Parathyroid adenoma (tissue), 2 donors: ENCODE data around the gene CFP.

ENCODE experiments used
- H2AFZ ChIP-seq: fragments of 300-600 bp; sonication (generic); one replicate; pipeline ENCODE4 v1.7.0; 2017; ENCODE audit warnings: antibody characterized with exemption, mild to moderate bottlenecking
- H3K27ac ChIP-seq: fragments of 300-600 bp; sonication (generic); one replicate; pipeline ENCODE4 v1.7.0; 2017
- H3K27me3 ChIP-seq: fragments of 300-600 bp; sonication (generic); one replicate; pipeline ENCODE4 v1.7.0; 2017; ENCODE audit warnings: low read length; ENCODE audit not compliant: control insufficient read depth, insufficient read depth
- H3K36me3 ChIP-seq: fragments of 300-600 bp; sonication (generic); one replicate; pipeline ENCODE4 v1.7.0; 2017; ENCODE audit warnings: low read length; ENCODE audit not compliant: control insufficient read depth, insufficient read depth
- H3K4me1 ChIP-seq: fragments of 300-600 bp; sonication (generic); one replicate; pipeline ENCODE4 v1.7.0; 2017; ENCODE audit warnings: control low read depth
- H3K4me2 ChIP-seq: fragments of 300-600 bp; sonication (generic); one replicate; pipeline ENCODE4 v1.7.0; 2017; ENCODE audit warnings: low read length
- H3K4me3 ChIP-seq: fragments of 300-600 bp; sonication (generic); one replicate; pipeline ENCODE4 v1.7.0; 2017; ENCODE audit warnings: low read depth, low read length
- H3K79me2 ChIP-seq: fragments of 300-600 bp; sonication (generic); one replicate; pipeline ENCODE4 v1.7.0; 2017; ENCODE audit warnings: control low read depth
- H3K9ac ChIP-seq: fragments of 300-600 bp; sonication (generic); one replicate; pipeline ENCODE4 v1.7.0; 2017; ENCODE audit warnings: mild to moderate bottlenecking
- H3K9me3 ChIP-seq: fragments of 300-600 bp; sonication (generic); one replicate; pipeline ENCODE4 v1.7.0; 2017; ENCODE audit warnings: low read length; ENCODE audit not compliant: control insufficient read depth
- TF ChIP-seq, protein P1 (sequence below): fragments of 300-600 bp; sonication (generic); IDR thresholded peaks from one replicate; pipeline ENCODE4 v1.7.0; 2017; ENCODE audit warnings: antibody characterized with exemption, mild to moderate bottlenecking
- donor health status: primary hyperparathyroidism.

CFP gene

DNA sequence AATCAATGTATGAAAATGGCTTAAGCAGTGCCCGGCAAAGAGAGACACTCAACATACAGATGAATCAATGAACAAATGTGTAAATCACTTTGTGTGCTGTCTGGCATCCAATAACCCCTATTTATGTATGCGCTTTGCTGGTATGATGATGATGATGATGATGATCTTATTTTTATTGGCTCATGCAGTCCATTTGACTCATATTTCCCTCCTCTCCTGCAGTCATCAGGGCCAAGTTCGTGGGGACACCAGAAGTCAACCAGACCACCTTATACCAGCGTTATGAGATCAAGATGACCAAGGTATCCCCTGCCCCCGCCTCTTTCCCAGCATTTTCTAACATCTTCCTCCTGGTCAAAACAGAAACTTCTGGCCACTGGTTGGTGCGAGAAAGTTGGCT lies 45.0 kb downstream of the CFP start:
- TF ChIP-seq, protein P1, sequence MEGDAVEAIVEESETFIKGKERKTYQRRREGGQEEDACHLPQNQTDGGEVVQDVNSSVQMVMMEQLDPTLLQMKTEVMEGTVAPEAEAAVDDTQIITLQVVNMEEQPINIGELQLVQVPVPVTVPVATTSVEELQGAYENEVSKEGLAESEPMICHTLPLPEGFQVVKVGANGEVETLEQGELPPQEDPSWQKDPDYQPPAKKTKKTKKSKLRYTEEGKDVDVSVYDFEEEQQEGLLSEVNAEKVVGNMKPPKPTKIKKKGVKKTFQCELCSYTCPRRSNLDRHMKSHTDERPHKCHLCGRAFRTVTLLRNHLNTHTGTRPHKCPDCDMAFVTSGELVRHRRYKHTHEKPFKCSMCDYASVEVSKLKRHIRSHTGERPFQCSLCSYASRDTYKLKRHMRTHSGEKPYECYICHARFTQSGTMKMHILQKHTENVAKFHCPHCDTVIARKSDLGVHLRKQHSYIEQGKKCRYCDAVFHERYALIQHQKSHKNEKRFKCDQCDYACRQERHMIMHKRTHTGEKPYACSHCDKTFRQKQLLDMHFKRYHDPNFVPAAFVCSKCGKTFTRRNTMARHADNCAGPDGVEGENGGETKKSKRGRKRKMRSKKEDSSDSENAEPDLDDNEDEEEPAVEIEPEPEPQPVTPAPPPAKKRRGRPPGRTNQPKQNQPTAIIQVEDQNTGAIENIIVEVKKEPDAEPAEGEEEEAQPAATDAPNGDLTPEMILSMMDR = no peak
- Histone ChIP-seq H3K79me2 (no peaks in the 10 kb centered on the region), H3K4me3 (no peak overlapping the region), H3K4me1 (no peaks in the 10 kb centered on the region), H3K27me3 (no peaks in the 10 kb centered on the region), H3K36me3 (no peaks in the 10 kb centered on the region), H3K4me2 (no peak overlapping the region), H3K9me3 (no peaks in the 10 kb centered on the region), H2AFZ (no peak overlapping the region), H3K9ac (no peak overlapping the region), H3K27ac (no peak overlapping the region)

DNA sequence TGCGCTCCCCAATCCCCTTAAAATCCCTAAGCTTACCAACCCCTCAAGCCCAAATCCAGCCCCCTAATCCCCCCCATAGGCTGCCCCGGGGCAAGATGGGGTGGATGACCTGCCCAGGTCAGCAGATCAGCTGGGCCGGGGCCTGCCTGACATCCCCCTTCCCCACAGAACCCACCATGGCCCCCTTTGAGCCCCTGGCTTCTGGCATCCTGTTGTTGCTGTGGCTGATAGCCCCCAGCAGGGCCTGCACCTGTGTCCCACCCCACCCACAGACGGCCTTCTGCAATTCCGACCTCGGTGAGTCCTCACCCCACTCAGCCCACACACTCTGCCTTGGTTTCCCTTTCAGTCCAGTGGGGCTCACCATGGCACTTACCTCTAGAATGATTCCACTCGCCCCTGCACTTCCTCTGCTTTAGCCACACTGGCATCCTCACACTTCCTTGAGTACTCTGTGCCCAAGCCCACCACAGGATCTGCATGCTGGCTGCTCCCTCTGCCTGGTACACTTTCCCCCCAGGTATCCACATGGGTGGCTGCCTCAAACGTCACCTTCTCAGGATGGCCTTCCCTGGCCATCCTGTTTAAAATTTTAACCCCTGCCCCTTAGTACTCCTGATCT lies 46.4 kb downstream of the CFP start:
- H3K4me2 ChIP-seq = no peak overlapping the region
- H3K36me3 ChIP-seq = no peaks in the 10 kb centered on the region
- H3K79me2 ChIP-seq = no peaks in the 10 kb centered on the region
- H3K9ac ChIP-seq = no peak overlapping the region
- H3K27ac ChIP-seq = no peak overlapping the region
- no peak overlapping the region for H3K4me3 ChIP-seq
- H2AFZ ChIP-seq = no peak overlapping the region
- no peaks in the 10 kb centered on the region for H3K9me3 ChIP-seq
- no peaks in the 10 kb centered on the region for H3K27me3 ChIP-seq
- no peaks in the 10 kb centered on the region for H3K4me1 ChIP-seq
- TF ChIP-seq, protein P1 = no peak

DNA sequence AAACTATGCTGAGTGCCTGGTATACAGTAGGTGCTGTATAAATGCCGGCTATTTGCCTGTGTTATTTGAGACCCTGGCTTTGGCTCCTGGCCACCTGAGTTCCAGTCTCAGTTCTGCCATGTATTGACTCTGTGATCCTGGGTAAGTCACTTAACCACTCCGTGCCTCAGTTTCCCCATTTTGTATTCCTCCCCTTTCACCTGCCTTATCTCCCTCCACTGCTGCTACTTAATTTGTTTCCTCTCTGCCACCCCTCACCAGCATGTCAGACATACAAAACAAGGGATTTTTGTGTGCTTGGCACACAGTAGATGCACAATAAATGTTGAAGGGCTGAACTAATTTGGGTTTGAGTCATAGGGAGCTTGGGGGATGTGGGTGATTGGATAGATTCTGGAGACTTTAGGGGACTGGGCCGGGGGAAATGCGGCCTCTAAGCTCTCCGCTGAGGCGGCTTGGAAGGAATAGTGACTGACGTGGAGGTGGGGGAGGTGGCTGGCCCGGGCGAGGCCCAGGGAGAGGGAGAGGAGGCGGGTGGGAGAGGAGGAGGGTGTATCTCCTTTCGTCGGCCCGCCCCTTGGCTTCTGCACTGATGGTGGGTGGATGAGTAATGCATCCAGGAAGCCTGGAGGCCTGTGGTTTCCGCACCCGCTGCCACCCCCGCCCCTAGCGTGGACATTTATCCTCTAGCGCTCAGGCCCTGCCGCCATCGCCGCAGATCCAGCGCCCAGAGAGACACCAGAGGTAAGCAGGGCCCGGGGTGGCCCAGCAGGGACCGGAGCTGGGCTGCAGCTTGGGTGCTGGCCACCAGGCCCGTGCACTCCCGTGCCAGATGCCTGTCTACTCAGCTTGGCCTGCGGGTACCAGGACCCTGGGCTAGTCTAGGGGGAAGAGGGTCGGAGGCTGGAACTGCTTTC lies 47.7 kb downstream of the CFP start, which contains the start of gene TIMP1:
Gene TIMP1, plus strand, starts transcription at position 706 of the 917 bp plus-strand sequence. CDS start 980 bp downstream, outside the sequence.
- H2AFZ ChIP-seq = peak within 1 kb of the TSS; percentile 85
- H3K4me3 ChIP-seq = no peak within 1 kb of the TSS
- no peaks in the 10 kb centered on the region for H3K9me3 ChIP-seq
- no peaks in the 10 kb centered on the region for H3K79me2 ChIP-seq
- peak within 1 kb of the TSS; percentile 59 for H3K27ac ChIP-seq
- H3K36me3 ChIP-seq = no peaks in the 10 kb centered on the region
- H3K4me2 ChIP-seq = peak within 1 kb of the TSS; percentile 22
- no peaks in the 10 kb centered on the region for H3K27me3 ChIP-seq
- TF ChIP-seq, protein P1 = no peak
- H3K4me1 ChIP-seq = no peaks in the 10 kb centered on the region
- H3K9ac ChIP-seq = no peak within 1 kb of the TSS

DNA sequence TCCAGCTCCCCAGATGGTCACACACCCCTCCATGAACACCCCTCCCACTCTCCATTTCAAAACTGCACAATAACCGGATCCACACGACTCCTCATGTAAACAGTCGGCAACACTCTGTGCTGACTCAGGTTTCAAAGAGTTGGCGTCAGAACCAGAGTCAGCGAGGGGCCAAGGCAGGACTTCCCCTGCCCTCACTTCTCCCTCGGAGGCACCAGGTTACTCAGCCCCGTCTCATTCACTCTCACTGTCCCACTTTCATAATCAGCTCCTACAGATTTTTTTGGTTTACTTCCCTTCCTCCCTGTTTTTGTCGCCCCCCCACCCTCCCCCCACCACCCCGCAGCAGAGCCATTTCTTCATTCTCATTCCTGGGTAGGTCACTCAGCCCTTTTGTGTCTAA lies 50.2 kb downstream of the CFP start:
- Histone ChIP-seq H3K79me2 (no peaks in the 10 kb centered on the region), H2AFZ (no peak overlapping the region), H3K27me3 (no peaks in the 10 kb centered on the region), H3K36me3 (no peaks in the 10 kb centered on the region), H3K27ac (no peak overlapping the region), H3K9me3 (no peaks in the 10 kb centered on the region), H3K4me3 (no peak overlapping the region), H3K9ac (no peak overlapping the region), H3K4me2 (no peak overlapping the region), H3K4me1 (no peaks in the 10 kb centered on the region)
- TF ChIP-seq, protein P1 = no peak
